ENCODE data around the gene LRCH1. TPM values are rescaled to one million over a fixed set of nuclear protein-coding genes. Genes with fewer than 3 reads are reported as not detected.

The LRCH1 gene
- total RNA-seq, 1 donor from 2014 or later, result 17.1 TPM

- DNase-seq (ENCODE audit: low spot score in 2 of 2), result no peak
- FAIRE-seq, result no peak
Measured at GRCh38 chr13:46580362-46580839, 27.4 kb downstream of the LRCH1 start.

GRCh38 chr13:46582190-46582589, 29.2 kb downstream of the LRCH1 start:
- no peak for DNase-seq (ENCODE audit: low spot score in 2 of 2)
- no peak for FAIRE-seq

GRCh38 chr13:46586751-46587514, 34.0 kb downstream of the LRCH1 start:
- DNase-seq (ENCODE audit: low spot score in 2 of 2), result no peak

GRCh38 chr13:46587807-46588418, 34.9 kb downstream of the LRCH1 start:
- FAIRE-seq (no peak), DNase-seq (ENCODE audit: low spot score in 2 of 2) (no peak)

More at GRCh38 chr13:46586751-46587514, 34.0 kb downstream of the LRCH1 start:
- FAIRE-seq, result no peak

GRCh38 chr13:46592385-46592784, 39.4 kb downstream of the LRCH1 start:
- DNase-seq (ENCODE audit: low spot score in 2 of 2), result no peak
- no peak for FAIRE-seq

GRCh38 chr13:46593398-46593797, 40.4 kb downstream of the LRCH1 start:
- FAIRE-seq (no peak), DNase-seq (ENCODE audit: low spot score in 2 of 2) (no peak)

GRCh38 chr13:46594374-46595078, 41.6 kb downstream of the LRCH1 start:
- DNase-seq (ENCODE audit: low spot score in 2 of 2), result no peak
- FAIRE-seq, result no peak

GRCh38 chr13:46595136-46595884, 42.3 kb downstream of the LRCH1 start:
- no peak for DNase-seq (ENCODE audit: low spot score in 2 of 2)
- FAIRE-seq, result no peak

GRCh38 chr13:46595885-46596275, 42.9 kb downstream of the LRCH1 start:
- DNase-seq (ENCODE audit: low spot score in 2 of 2) (no peak), FAIRE-seq (no peak)

GRCh38 chr13:46596466-46596865, 43.5 kb downstream of the LRCH1 start:
- DNase-seq (ENCODE audit: low spot score in 2 of 2) (no peak), FAIRE-seq (no peak)

GRCh38 chr13:46598140-46598819, 45.3 kb downstream of the LRCH1 start:
- DNase-seq (ENCODE audit: low spot score in 2 of 2), result no peak
- FAIRE-seq, result no peak

- FAIRE-seq, result no peak
- no peak for DNase-seq (ENCODE audit: low spot score in 2 of 2)
Measured at GRCh38 chr13:46598820-46599180, 45.8 kb downstream of the LRCH1 start.

- DNase-seq (ENCODE audit: low spot score in 2 of 2) (no peak), FAIRE-seq (no peak)
Measured at GRCh38 chr13:46600943-46601311, 48.0 kb downstream of the LRCH1 start.

- DNase-seq (ENCODE audit: low spot score in 2 of 2) (no peak), FAIRE-seq (no peak)
Measured at GRCh38 chr13:46602531-46602930, 49.6 kb downstream of the LRCH1 start.

GRCh38 chr13:46603165-46603603, 50.2 kb downstream of the LRCH1 start:
- no peak for DNase-seq (ENCODE audit: low spot score in 2 of 2)
- no peak for FAIRE-seq

GRCh38 chr13:46604226-46604990, 51.4 kb downstream of the LRCH1 start:
- FAIRE-seq (no peak), DNase-seq (ENCODE audit: low spot score in 2 of 2) (no peak)

- DNase-seq (ENCODE audit: low spot score in 2 of 2) (no peak), FAIRE-seq (no peak)
Measured at GRCh38 chr13:46605076-46605824, 52.3 kb downstream of the LRCH1 start.

- DNase-seq (ENCODE audit: low spot score in 2 of 2) (no peak), FAIRE-seq (no peak)
Measured at GRCh38 chr13:46605825-46606554, 53.0 kb downstream of the LRCH1 start.
